ENCODE measurements around the gene RMDN3.

The RMDN3 gene

GRCh38 chr15:40747685-40748631, 7.1 kb downstream of the RMDN3 start:
- no peak for DNase-seq (ENCODE audit: low spot score)

- no peak for DNase-seq (ENCODE audit: low spot score)
Observed at GRCh38 chr15:40746916-40747418, 8.1 kb downstream of the RMDN3 start.

GRCh38 chr15:40744815-40745152, 10.3 kb downstream of the RMDN3 start:
- DNase-seq (ENCODE audit: low spot score): no peak

- no peak for DNase-seq (ENCODE audit: low spot score)
Observed at GRCh38 chr15:40743921-40744814, 10.9 kb downstream of the RMDN3 start.

- no peak for DNase-seq (ENCODE audit: low spot score)
Observed at GRCh38 chr15:40743485-40743901, 11.6 kb downstream of the RMDN3 start.

GRCh38 chr15:40739854-40740253, 15.2 kb downstream of the RMDN3 start:
- DNase-seq (ENCODE audit: low spot score): no peak

GRCh38 chr15:40739047-40739446, 16.0 kb downstream of the RMDN3 start:
- no peak for DNase-seq (ENCODE audit: low spot score)

DNA sequence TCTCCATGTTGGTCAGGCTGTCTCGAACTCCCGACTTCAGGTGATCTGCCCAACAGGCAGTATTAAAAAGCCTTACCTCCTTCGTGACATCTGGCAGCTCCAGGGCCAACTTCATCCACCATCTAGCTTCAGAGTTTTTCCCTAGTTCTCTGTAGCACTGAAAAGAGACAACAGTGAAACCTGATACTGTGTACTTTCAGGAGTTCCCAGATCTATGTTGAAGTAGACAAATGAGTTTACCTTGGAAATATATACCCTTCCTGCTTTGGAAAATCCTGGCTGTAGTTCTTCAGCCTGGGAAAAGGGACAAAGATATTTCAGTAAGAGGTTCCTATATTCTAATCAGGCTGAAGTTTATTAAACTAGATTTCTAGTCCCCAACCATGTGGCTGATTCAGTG, 18.0 kb downstream of the RMDN3 start:
- DNase-seq (ENCODE audit: low spot score): no peak

DNA sequence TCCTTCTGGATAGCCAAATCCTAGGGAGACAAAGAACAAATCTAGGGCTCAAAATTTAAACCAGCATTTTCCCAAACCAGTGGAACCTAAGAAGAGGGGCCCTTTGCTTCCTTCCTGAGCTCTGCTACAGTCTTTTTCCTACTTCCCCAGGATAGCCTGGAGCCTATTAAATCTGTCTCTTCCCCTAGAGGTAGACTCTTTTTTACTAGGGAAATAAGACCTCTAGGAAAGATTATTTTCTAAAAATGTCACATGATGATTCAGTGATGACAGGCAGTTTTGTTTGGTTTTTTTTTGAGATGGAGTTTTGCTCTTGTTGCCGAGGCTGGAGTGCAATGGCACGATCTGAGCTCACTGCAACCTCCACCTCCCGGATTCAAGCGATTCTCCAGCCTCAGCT, 18.5 kb downstream of the RMDN3 start:
- no peak for DNase-seq (ENCODE audit: low spot score)

DNA sequence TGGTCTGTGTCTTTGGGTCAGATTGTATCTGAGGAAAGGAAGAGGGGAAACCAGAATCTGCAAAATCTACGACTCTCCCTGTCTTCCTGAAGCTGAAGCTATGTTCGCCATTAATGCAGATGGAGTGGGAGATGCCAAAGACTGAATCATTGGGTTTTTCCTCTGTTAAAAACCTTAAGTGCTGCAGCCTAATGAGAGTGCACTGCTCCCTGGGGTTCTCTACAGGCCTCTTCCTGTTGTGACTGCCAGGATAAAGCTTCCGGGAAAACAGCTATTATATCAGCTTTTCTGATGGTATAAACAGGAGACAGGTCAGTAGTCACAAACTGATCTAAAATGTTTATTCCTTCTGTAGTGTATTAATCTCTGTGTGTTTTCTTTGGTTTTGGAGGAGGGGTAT, 24.0 kb downstream of the RMDN3 start:
- no peak for DNase-seq (ENCODE audit: low spot score)

- no peak for DNase-seq (ENCODE audit: low spot score)
Observed at GRCh38 chr15:40723919-40724318, 31.1 kb downstream of the RMDN3 start.

DNA sequence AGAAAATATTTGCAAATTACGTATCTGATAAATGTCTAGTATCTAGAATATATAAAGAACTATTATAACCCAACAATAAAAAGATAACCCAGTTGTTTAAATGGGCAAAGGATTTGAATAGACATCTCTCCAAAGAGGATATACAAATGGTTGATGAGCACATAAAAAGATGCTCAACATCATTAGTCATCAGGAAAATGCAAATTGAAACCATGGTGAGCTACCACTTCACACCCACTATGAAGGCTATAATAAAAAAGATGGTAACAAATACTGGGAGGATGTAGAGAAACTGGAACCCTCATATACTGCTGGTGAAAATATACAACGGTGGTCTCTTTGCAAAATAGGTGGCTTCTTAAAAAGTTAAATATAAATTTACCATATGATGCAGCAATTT, 32.1 kb downstream of the RMDN3 start:
- DNase-seq (ENCODE audit: low spot score): no peak

- no peak for DNase-seq (ENCODE audit: low spot score)
Observed at GRCh38 chr15:40722354-40722753, 32.7 kb downstream of the RMDN3 start.

- DNase-seq (ENCODE audit: low spot score): no peak
Observed at GRCh38 chr15:40721701-40722100, 33.4 kb downstream of the RMDN3 start.

DNA sequence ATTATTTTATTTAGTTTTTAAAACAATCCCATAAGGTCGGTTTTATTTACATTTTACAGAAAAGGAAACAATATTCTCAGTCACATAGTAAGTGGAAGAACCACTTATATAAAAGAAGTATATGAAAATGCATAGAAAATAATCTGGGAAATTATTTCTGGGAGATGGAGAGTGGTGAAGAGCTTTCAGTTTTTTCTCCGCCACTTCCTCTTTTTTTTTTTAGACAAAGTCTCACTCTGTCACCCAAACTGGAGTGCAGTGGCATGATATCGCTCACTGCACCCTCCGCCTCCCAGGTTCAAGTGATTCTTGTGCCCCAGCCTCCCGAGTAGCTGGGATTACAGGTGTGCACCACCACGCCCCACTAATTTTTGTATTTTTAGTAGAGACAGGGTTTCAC, 38.9 kb downstream of the RMDN3 start:
- DNase-seq (ENCODE audit: low spot score): no peak

DNA sequence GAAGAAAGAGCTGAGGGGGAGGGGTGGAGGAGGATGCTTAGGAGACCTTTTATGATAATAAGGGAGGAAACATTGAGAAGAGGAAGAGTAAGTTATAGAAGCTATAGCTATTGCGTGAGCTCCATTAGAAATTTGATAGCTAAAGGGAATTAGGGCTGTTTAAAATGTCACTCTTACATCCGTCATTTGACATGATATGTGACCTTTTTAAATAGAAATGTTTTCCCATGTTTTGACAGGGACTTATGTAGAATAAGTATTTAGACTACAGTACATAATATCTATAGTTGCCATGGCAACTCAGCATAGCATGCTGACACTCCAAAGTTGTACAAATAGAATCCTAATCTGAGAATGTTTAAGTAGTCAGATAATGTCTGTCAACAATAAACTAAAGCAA, 40.9 kb downstream of the RMDN3 start:
- DNase-seq (ENCODE audit: low spot score): no peak

GRCh38 chr15:40706121-40706520, 48.9 kb downstream of the RMDN3 start:
- DNase-seq (ENCODE audit: low spot score): no peak

DNA sequence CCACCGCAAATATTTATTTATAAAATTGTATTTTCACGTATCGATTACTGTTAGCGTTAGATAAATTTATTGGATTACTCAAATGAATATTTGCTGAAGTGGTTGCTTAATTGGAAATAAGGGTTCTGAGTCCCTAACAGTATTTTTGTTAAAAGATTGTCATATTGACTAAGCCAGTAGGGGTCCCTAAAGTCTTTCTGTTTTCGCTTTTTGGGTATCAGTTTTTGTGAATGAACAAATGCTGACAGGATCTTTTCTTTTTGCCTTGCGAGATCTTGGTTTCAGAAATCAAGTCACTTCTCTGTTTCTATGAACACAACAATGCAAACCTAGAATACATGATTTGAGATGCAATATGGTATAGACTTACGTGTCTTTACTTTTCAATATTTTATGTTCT, 53.0 kb downstream of the RMDN3 start:
- no peak for DNase-seq (ENCODE audit: low spot score)

DNA sequence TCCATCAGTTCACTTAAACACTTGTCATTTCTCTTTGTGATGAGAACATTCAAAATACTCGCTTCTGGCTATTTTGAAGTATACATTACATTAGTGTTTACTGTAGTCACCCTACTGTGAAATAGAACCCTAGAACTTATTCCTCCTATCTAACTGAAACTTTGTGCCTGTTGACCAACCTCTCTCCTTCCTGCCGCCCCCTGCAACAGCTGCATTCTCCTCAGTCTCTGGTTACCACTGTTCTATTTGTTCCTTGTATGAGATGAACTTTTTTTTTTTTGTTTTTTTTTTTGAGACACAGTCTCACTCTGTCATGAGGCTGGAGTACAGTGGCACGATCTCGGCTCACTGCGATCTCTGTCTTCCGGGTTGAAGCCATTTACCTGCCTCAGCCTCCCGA, 57.1 kb downstream of the RMDN3 start:
- DNase-seq (ENCODE audit: low spot score): no peak

DNA sequence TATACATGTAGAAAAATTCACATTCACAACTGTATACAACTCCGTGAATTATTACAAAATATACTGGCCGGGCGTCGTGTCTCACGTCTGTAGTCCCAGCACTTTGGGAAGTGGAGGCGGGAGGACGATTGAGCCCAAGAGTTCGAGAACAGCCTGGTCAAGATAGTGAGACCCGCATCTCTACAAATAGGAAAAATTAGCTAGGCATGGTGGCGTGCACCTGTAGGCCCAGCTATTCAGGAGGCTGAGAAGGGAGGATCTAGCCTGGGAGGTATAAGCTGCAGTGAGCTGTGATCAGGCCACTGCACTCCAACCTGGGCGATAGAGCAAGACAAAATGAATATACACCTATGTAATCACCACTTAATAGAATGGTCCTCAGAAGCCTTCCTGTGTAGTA, 58.8 kb downstream of the RMDN3 start:
- DNase-seq (ENCODE audit: low spot score): no peak

DNA sequence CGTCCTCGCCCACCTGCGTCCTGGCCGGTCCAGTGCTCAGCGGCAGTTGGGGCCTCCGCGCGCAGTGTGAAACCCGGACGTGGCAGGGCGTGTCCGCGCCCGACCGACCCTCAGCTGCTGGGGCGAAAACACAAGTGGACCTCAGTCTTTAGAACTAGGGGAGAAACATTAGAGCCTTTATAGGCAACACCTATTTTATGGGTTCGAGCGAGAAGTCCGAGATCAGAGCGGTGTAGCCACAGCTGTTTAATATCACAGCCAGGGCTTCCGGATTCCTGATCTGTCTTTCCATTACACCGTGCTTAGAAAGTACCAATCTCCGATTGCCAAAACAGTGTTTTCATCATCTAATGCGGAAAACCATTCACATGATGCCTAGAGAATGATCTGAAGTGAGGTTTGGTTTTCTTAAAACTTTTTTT, 59.6 kb downstream of the RMDN3 start:
- DNase-seq (ENCODE audit: low spot score): peak; percentile 3

DNA sequence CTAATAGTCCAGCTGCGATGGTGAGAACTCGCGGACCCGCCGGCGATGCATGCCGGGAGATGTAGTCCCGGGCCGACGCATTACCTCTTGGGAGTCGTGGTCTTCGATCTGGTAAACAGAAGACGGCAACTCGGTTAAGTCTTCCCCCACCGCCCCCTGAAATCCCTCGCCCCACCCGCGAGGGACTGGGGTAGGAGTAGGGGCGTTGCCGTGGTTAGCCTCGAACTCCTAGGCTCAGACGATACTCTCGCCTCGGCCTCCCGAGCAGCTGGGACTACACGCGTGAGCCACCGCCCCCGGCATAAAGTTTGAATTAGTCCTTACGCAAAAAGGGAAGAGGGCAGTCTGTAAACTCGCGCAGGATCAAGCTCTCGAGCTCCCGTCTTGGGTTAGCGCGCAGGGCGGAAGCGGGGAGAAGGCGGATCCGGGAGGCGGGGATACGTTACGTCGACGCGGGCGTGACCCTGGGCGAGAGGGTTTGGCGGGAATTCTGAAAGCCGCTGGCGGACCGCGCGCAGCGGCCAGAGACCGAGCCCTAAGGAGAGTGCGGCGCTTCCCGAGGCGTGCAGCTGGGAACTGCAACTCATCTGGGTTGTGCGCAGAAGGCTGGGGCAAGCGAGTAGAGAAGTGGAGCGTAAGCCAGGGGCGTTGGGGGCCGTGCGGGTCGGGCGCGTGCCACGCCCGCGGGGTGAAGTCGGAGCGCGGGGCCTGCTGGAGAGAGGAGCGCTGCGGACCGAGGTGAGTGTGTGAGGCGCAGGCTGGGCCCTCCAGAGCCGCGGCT, 60.2 kb downstream of the RMDN3 start, which contains the start of gene RAD51:
TSS of gene RAD51 (plus strand) at position 487 of the 781 bp plus-strand sequence. CDS start 3,585 bp downstream, outside the sequence.
- DNase-seq (ENCODE audit: low spot score): peak; percentile 87

Data from COLO829 (cell line).